Measurements from ENCODE around the gene SLC2A9. TPM values are rescaled to one million over a fixed set of nuclear protein-coding genes. Genes with fewer than 3 reads are reported as not detected.

The SLC2A9 gene
- total and polyA plus RNA-seq, 2 donors (not counting 1 experiment from before 2014, with no cell fraction given), result 2.3 to 3.9 TPM

DNA sequence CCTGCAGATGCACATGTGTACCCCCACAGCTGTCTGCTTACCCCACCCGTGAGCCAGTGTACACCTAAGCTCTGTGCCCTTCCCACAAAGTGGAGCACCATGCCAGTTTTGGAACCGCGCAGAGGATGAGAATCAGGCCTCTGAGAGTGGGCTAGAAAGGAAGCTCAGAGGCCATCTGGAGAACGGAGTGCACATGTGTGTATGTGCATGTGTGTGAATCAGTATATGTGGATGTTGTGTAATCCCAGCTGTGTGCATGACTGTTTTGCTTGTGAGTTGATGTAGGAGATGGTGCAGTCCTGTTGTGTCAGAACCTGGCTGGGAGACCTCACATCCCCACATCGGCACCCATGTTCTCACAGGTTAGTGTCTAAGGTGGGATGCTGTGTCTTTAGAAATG is 146.9 kb downstream of the SLC2A9 start:
- Histone ChIP-seq H3K27ac (ENCODE audit: insufficient read depth, low read length) (no peak overlapping the region), H3K79me2 (ENCODE audit: control insufficient read depth, insufficient read depth, low read length) (no peaks in the 10 kb centered on the region), H3K4me1 (ENCODE audit: control insufficient read depth, extremely low read depth, insufficient read depth, low read length) (no peaks in the 10 kb centered on the region), H3K4me3 (replicated peaks in 1 of 4; ENCODE audit: control extremely low read depth in 1 of 4, insufficient read depth in 1 of 4, low read depth in 3 of 4, low read length in 4 of 4) (no peak overlapping the region), H3K27me3 (ENCODE audit: control insufficient read depth, insufficient read depth, low read length) (no peaks in the 10 kb centered on the region), H3K9ac (ENCODE audit: insufficient read depth, low read length) (no peak overlapping the region), H4K20me1 (ENCODE audit: control insufficient read depth, extremely low read depth, insufficient read depth, low read length) (no peaks in the 10 kb centered on the region), H2AFZ (ENCODE audit: low read length) (no peak overlapping the region), H3K4me2 (ENCODE audit: extremely low read depth, insufficient read depth, low read length) (no peak overlapping the region), H3K36me3 (ENCODE audit: control insufficient read depth, insufficient read depth, low read length) (no peaks in the 10 kb centered on the region), H3K9me3 (ENCODE audit: control insufficient read depth, insufficient read depth, low read depth, low read length) (no peaks in the 10 kb centered on the region)
- TF ChIP-seq, protein P1, sequence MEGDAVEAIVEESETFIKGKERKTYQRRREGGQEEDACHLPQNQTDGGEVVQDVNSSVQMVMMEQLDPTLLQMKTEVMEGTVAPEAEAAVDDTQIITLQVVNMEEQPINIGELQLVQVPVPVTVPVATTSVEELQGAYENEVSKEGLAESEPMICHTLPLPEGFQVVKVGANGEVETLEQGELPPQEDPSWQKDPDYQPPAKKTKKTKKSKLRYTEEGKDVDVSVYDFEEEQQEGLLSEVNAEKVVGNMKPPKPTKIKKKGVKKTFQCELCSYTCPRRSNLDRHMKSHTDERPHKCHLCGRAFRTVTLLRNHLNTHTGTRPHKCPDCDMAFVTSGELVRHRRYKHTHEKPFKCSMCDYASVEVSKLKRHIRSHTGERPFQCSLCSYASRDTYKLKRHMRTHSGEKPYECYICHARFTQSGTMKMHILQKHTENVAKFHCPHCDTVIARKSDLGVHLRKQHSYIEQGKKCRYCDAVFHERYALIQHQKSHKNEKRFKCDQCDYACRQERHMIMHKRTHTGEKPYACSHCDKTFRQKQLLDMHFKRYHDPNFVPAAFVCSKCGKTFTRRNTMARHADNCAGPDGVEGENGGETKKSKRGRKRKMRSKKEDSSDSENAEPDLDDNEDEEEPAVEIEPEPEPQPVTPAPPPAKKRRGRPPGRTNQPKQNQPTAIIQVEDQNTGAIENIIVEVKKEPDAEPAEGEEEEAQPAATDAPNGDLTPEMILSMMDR (conservative IDR thresholded peaks at IDR 0.05 in 1 of 2, IDR thresholded peaks at IDR 0.05 in 1 of 2; ENCODE audit: low read depth in 1 of 2, low read length in 2 of 2), result no peak
- no peak for TF ChIP-seq EZH2 (IDR thresholded peaks at IDR 0.05; ENCODE audit: low read length, missing control alignments)
- DNase-seq (ENCODE audit: low read depth in 2 of 2), result no peak

DNA sequence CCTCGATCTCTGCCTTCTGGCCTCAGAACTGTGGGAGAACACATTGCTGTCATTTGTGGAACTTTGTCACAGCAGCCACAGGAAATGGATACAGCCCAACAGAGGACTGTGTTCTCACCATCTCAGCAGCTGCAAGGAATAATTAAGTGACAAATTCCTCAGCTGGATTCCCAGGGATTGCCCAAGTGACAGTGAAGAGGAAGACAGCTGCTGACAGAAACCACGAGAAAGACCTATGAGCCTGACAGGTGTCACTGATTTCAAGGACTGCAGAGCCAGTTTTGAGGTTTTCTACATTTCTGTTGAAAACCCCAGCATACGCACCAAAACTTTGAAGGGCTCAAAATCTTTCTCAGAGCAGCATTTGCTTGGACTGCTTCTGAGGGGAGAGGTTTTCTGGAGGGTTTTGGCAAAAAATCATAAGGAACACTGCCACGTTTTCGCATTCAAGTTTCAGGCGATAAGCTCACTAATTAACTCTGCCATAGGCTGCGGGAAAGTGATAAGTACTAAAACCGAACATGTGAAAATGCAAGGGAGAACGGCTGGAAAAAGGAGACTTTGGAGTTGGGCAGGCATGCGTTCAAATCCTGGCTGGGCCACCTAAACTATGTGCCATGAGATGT is 151.0 kb downstream of the SLC2A9 start:
- Histone ChIP-seq H4K20me1 (ENCODE audit: control insufficient read depth, extremely low read depth, insufficient read depth, low read length) (no peaks in the 10 kb centered on the region), H3K4me2 (ENCODE audit: extremely low read depth, insufficient read depth, low read length) (no peak overlapping the region), H3K9ac (ENCODE audit: insufficient read depth, low read length) (no peak overlapping the region), H3K4me1 (ENCODE audit: control insufficient read depth, extremely low read depth, insufficient read depth, low read length) (no peaks in the 10 kb centered on the region), H3K9me3 (ENCODE audit: control insufficient read depth, insufficient read depth, low read depth, low read length) (no peaks in the 10 kb centered on the region), H3K4me3 (replicated peaks in 1 of 4; ENCODE audit: control extremely low read depth in 1 of 4, insufficient read depth in 1 of 4, low read depth in 3 of 4, low read length in 4 of 4) (no peak overlapping the region), H3K27ac (ENCODE audit: insufficient read depth, low read length) (no peak overlapping the region), H3K79me2 (ENCODE audit: control insufficient read depth, insufficient read depth, low read length) (no peaks in the 10 kb centered on the region), H3K36me3 (ENCODE audit: control insufficient read depth, insufficient read depth, low read length) (no peaks in the 10 kb centered on the region), H3K27me3 (ENCODE audit: control insufficient read depth, insufficient read depth, low read length) (no peaks in the 10 kb centered on the region), H2AFZ (ENCODE audit: low read length) (no peak overlapping the region)
- DNase-seq (ENCODE audit: low read depth in 2 of 2), result no peak
- TF ChIP-seq, protein P1 (conservative IDR thresholded peaks at IDR 0.05 in 1 of 2, IDR thresholded peaks at IDR 0.05 in 1 of 2; ENCODE audit: low read depth in 1 of 2, low read length in 2 of 2), result no peak
- no peak for TF ChIP-seq EZH2 (IDR thresholded peaks at IDR 0.05; ENCODE audit: low read length, missing control alignments)

DNA sequence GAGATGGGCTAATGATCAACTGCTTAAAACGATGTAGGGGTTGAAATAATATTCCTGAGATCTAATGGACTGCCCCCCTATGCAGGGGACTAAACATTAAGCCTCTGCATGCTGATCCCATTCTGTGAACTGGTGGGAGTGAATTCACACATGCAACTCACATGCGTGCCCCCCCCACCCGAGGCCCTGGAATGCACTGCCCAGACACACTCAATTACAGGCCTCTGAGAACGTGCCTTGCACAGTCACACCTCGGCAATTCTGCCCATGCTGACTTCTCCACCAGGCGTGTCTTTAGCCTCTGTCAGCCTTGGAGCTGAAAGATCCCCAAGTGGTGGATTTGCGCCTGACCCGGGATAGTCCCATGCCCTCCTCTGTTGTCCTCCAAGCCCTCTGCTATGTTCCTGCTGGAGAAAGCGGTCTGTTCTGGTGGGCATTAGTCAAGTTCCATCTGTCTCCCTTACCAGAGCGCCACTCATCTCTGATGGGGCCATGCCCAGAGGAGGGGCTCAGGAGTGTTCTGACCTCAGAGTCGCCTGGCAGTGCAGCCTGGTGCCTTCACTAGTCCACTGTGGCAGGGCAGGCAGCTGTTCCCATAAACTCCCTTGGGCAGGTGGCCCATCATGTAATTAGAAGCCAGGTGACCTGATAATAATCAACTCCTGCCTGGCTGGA is 153.4 kb downstream of the SLC2A9 start:
- Histone ChIP-seq H3K27ac (ENCODE audit: insufficient read depth, low read length) (no peak overlapping the region), H3K4me1 (ENCODE audit: control insufficient read depth, extremely low read depth, insufficient read depth, low read length) (no peaks in the 10 kb centered on the region), H3K4me3 (replicated peaks in 1 of 4; ENCODE audit: control extremely low read depth in 1 of 4, insufficient read depth in 1 of 4, low read depth in 3 of 4, low read length in 4 of 4) (no peak overlapping the region), H3K27me3 (ENCODE audit: control insufficient read depth, insufficient read depth, low read length) (no peaks in the 10 kb centered on the region), H3K9me3 (ENCODE audit: control insufficient read depth, insufficient read depth, low read depth, low read length) (no peaks in the 10 kb centered on the region), H4K20me1 (ENCODE audit: control insufficient read depth, extremely low read depth, insufficient read depth, low read length) (no peaks in the 10 kb centered on the region), H3K9ac (ENCODE audit: insufficient read depth, low read length) (no peak overlapping the region), H3K4me2 (ENCODE audit: extremely low read depth, insufficient read depth, low read length) (no peak overlapping the region), H2AFZ (ENCODE audit: low read length) (no peak overlapping the region), H3K36me3 (ENCODE audit: control insufficient read depth, insufficient read depth, low read length) (no peaks in the 10 kb centered on the region), H3K79me2 (ENCODE audit: control insufficient read depth, insufficient read depth, low read length) (no peaks in the 10 kb centered on the region)
- no peak for DNase-seq (ENCODE audit: low read depth in 2 of 2)
- TF ChIP-seq EZH2 (IDR thresholded peaks at IDR 0.05; ENCODE audit: low read length, missing control alignments), result no peak
- TF ChIP-seq, protein P1 (conservative IDR thresholded peaks at IDR 0.05 in 1 of 2, IDR thresholded peaks at IDR 0.05 in 1 of 2; ENCODE audit: low read depth in 1 of 2, low read length in 2 of 2), result no peak
